T-helper 2 cell treated with Interferon-gamma antibody and Interleukin-4, amounts not matched to agents 100 ng/mL and 5 ng/mL, for 36 hours (primary cell): ENCODE data around the gene MYOD1. TPM values are rescaled to one million over a fixed set of nuclear protein-coding genes. Genes with fewer than 3 reads are reported as not detected.

ENCODE experiments used
- intact Hi-C: fragments of 100-400 bp; cut with micrococcal nuclease; formaldehyde crosslinking; loops from one replicate; pipeline ENCODE4 v1.15.1; 2023
- total RNA-seq: library from RNA; stranded (reverse); gene quantifications from 2 replicates; pipeline ENCODE4 v1.2.3, GENCODE V29; 2022

Gene MYOD1
- total RNA-seq, result not detected in 2 replicates

GRCh38 chr11:17719028-17719937 is at the start of gene MYOD1:
Gene MYOD1, plus strand, starts transcription at chr11:17719571. Its CDS starts 212 bp downstream, at chr11:17719783.
- intact Hi-C loops, result no loop called here

- intact Hi-C loops, result no loop called here
These were observed 46.9 kb upstream of the MYOD1 start for GRCh38 chr11:17672469-17672868.

- intact Hi-C loops, result no loop called here
These were observed 45.4 kb upstream of the MYOD1 start for GRCh38 chr11:17673951-17674350.

- intact Hi-C loops, result no loop called here
These were observed 36.5 kb upstream of the MYOD1 start for GRCh38 chr11:17682848-17683247.

- intact Hi-C loops, result no loop called here
These were observed 35.8 kb upstream of the MYOD1 start for GRCh38 chr11:17683377-17684161.

GRCh38 chr11:17684550-17684949 is 34.8 kb upstream of the MYOD1 start:
- intact Hi-C loops, result no loop called here

- intact Hi-C loops, result no loop called here
These were observed 33.0 kb upstream of the MYOD1 start for GRCh38 chr11:17686231-17686980.

- intact Hi-C loops, result no loop called here
These were observed 31.3 kb upstream of the MYOD1 start for GRCh38 chr11:17687946-17688670.

- intact Hi-C loops, result no loop called here
These were observed 27.8 kb upstream of the MYOD1 start for GRCh38 chr11:17691550-17691949.

GRCh38 chr11:17691976-17692375 is 27.4 kb upstream of the MYOD1 start:
- intact Hi-C loops, result no loop called here

GRCh38 chr11:17692931-17693330 is 26.4 kb upstream of the MYOD1 start:
- intact Hi-C loops, result no loop called here

- intact Hi-C loops, result no loop called here
These were observed 25.8 kb upstream of the MYOD1 start for GRCh38 chr11:17693531-17693930.

- intact Hi-C loops, result no loop called here
These were observed 24.8 kb upstream of the MYOD1 start for GRCh38 chr11:17694494-17695110.

- intact Hi-C loops, result no loop called here
These were observed 23.6 kb upstream of the MYOD1 start for GRCh38 chr11:17695454-17696441.

GRCh38 chr11:17696741-17697140 is 22.6 kb upstream of the MYOD1 start:
- intact Hi-C loops, result no loop called here

- intact Hi-C loops, result no loop called here
These were observed 22.0 kb upstream of the MYOD1 start for GRCh38 chr11:17697175-17697949.

GRCh38 chr11:17699147-17700114 is 19.9 kb upstream of the MYOD1 start:
- intact Hi-C loops, result no loop called here
